Bone marrow (tissue), 2 donors: ENCODE data around the gene DRAXIN.

Experiments used
- DNase-seq, 2 donors: peaks; one replicate each; lab custom pipeline; 2025; lab: John Stamatoyannopoulos, UW

The DRAXIN gene

GRCh38 chr1:11764115-11764514, 72.6 kb downstream of the DRAXIN start:
- no peak for DNase-seq

DNA sequence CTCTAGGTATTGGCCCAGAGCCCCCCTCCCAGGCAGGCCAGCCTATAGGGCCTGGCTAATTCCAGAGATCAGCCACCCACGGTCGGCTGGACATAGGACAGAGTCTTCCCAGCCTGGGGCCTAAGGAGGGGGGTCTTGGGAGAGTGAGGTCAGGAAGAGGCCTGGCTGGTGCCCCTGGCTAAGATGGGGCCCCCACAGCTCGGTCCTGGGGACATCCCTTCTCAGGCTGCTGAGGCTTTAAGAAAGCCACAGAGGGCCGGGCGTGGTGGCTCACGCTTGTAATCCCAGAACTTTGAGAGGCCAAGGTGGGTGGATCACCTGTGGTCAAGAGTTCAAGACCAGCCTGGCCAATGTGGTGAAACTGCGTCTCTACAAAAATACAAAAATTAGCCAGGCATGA, 73.0 kb downstream of the DRAXIN start:
- no peak for DNase-seq

- no peak for DNase-seq
Observed at GRCh38 chr1:11765661-11766428, 74.3 kb downstream of the DRAXIN start.

DNA sequence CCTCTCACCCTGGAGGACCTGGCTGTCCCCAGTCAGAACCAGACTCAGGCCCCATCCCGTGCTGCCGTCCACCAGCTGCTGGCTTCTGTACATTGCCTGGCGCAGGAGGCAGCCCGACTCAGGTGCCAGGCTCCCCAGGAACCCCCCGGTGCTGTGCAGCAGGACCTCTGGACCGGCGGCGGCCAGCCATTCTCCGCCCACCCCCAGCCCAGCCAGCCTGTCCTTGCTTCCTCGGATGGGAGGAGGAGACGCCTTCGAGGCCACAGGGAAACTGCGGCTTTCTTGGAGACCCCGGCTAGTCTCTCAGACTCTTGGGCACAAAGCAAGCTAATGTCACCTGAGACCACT, 74.9 kb downstream of the DRAXIN start:
- no peak for DNase-seq

DNA sequence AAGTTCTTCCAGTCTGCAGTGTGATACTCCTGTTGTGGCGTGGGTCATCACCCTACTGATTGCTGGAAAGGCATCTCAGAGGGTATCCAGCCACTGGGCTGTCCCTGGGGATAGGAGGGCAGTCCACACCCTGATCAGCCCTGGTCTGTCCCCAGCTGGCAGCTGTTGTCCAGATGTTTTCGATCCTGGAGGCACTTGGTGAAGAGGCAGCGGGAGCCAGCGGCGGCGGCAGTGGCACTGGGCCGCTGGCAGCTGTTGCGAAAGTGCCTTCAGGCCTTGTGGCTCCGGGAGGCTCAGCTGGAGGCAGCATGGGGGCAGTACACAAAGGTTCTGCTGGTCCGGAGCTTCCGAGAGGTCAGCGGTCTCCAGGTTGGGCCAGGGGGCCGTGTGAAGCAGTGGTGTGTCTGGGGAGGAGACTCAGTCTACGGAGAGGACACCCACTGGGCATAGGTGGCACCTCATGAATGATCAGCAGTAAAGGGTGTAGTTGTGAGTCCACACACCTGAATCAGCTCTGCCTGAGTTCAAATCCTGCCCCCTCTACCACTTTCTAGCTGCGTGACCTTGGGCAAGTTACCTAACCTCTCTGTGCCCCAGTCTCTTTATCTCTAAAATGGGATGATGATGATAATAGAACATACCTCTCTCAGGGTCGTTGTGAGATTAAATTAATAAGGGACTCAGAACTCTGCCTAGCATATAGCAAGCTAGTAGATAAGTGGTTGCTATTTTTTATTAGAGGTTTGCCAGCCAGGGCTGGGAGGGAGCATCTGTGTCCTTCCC, 76.6 kb downstream of the DRAXIN start:
- no peak for DNase-seq

- no peak for DNase-seq
Observed at GRCh38 chr1:11768821-11769220, 77.3 kb downstream of the DRAXIN start.

DNA sequence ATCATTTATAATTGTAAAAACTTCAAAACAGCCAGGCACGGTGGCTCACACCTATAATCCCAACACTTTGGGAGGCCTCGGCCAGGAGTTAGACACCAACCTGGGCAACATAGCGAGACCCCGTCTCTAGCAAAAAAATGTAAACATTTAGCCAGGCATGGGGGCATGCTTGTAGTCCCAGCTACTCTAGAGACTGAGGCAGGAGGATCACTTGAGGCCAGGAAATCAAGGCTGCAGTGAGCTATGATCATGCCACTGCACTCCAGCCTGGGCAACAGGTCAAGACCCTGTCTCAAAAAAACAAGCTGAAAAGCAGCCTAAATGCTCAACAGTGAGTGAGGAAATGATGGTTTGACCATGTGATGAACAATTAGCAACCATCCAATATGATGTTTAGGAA, 77.8 kb downstream of the DRAXIN start:
- no peak for DNase-seq

DNA sequence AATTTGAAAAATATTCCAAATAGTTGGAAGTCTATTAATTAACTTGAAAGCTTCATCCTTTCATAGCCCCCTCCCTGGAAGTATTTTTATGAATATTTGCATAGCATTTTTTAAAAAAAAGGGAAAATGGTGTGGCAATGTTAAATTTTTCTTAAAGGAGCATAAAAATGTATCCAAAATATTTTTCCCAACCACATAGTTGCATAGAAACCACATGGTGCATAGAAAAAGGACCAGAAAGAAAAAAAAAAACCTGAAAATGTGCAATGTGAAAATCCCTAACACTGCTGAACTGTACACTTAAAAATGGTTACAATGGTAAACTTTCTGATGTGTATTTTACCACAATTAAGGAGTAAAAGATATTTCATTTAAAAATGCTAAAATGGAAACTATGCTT, 78.5 kb downstream of the DRAXIN start:
- no peak for DNase-seq

DNA sequence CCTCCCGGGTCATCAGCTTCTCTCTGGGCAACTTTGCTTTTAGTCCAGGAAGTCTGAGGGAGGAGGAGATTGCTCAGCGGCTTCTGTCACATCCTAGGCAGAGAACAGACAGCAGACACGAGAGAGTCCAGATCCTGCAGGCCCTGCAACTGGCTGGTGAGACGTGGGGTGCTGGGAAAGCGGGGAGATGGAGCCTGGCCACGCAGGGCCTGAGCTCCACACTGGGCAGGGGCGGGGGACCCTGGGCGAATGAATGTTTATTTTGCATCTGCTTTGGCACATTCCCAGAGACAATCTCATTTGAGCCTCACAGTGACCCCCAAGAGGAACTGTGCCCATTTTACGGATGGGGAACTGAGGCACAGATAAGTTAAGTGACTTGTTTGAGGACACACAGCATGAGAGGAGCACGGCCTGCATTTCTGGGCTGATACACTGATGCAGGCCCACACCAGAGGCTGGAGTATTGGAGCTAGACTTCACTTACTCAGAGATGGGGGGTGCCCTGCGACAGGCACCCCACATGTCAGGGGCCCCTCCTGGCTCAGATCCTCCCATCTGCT, 80.1 kb downstream of the DRAXIN start:
- DNase-seq: no peak

DNA sequence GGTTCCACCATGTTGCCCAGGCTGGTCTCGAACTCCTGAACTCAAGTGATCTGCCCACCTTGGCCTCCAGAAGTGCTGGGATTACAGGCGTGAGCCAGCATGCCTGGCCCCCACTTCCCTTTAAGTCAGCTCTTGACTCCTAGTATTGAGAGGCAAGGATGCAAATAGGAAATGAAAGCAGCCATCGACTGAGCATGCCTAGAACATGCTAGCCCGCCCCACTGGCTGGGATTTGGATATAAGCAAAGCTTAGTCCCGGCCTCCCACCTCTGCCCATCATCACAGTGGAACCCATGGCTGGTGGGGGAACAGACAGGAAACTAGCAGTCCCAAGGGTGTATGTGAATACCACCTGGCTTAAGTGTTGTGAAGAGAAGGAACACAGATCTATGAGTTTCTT, 80.9 kb downstream of the DRAXIN start:
- no peak for DNase-seq

DNA sequence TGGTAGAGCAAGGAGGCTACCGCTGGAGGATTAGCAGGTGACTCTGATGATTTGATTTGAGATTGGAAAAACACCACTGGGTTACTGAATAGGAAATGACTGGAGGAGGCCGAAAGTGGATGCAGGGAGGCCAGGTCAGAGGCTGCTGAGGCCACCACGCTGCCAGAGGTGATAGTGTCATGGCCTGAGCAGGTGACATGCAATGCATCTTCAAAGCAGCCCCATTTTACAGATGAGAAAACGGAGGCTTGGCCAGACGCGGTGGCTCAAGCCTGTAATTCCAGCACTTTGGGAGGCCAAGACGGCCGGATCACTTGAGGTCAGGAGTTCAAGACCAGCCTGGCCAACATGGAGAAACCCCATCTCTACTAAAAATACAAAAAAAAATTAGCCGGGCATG, 83.2 kb downstream of the DRAXIN start:
- DNase-seq: no peak
